Keratinocyte (primary cell): ENCODE measurements around the gene GRIK4.

Experiments
- CTCF ChIP-seq, 3 experiments: IDR thresholded peaks in 1 of 3; conservative IDR thresholded peaks in 1 of 3; optimal IDR thresholded peaks in 1 of 3; 2 replicates in 2 of 3; 3 replicates in 1 of 3; pipeline versions ENCODE3 to v1.5.1; 2011; ENCODE audit warnings: low read length in 3 of 3, mild to moderate bottlenecking in 3 of 3, moderate library complexity in 2 of 3, control low read depth in 1 of 3, inconsistent platforms in 1 of 3; ENCODE audit not compliant: insufficient read depth in 2 of 3; ENCODE audit errors: extremely low read depth in 1 of 3
- EZH2 ChIP-seq: IDR thresholded peaks from one replicate; pipeline ENCODE4 v1.6.1; 2012; ENCODE audit warnings: inconsistent platforms, mild to moderate bottlenecking, low read length, moderate library complexity

- no peak for TF ChIP-seq CTCF (optimal IDR thresholded peaks at IDR 0.05 in 1 of 3, IDR thresholded peaks at IDR 0.05 in 1 of 3, conservative IDR thresholded peaks at IDR 0.05 in 1 of 3; ENCODE audit: extremely low read depth in 1 of 3, insufficient read depth in 2 of 3, low read length in 3 of 3)
- TF ChIP-seq EZH2, result no peak
Observed at GRCh38 chr11:120690406-120690805, 178.9 kb downstream of the GRIK4 start.
